Thyroid gland (tissue), 4 donors: ENCODE measurements around the gene RNASE12.

ENCODE experiments used
- POLR2A ChIP-seq, 2 donors: fragments of 450-650 bp; IDR thresholded peaks; one replicate each; pipeline ENCODE4 v1.6.1; 2017; ENCODE audit warnings: antibody characterized with exemption in 2 of 2, mild to moderate bottlenecking in 2 of 2, moderate library complexity in 1 of 2
- TF ChIP-seq, protein P1 (sequence below), 6 experiments: fragments of 200-600 bp in 3 of 6; fragments of 450-650 bp in 3 of 6; sonication (generic) in 3 of 6; IDR thresholded peaks; one replicate each; pipeline ENCODE4 v1.5.1; 2016 to 2019; ENCODE audit warnings: antibody characterized with exemption in 6 of 6, mild to moderate bottlenecking in 2 of 6, inconsistent platforms in 1 of 6, moderate library complexity in 1 of 6

GRCh38 chr14:20560961-20561360 is 30.2 kb downstream of the RNASE12 start, which contains the start of gene RNASE9:
- TF ChIP-seq, protein P1, sequence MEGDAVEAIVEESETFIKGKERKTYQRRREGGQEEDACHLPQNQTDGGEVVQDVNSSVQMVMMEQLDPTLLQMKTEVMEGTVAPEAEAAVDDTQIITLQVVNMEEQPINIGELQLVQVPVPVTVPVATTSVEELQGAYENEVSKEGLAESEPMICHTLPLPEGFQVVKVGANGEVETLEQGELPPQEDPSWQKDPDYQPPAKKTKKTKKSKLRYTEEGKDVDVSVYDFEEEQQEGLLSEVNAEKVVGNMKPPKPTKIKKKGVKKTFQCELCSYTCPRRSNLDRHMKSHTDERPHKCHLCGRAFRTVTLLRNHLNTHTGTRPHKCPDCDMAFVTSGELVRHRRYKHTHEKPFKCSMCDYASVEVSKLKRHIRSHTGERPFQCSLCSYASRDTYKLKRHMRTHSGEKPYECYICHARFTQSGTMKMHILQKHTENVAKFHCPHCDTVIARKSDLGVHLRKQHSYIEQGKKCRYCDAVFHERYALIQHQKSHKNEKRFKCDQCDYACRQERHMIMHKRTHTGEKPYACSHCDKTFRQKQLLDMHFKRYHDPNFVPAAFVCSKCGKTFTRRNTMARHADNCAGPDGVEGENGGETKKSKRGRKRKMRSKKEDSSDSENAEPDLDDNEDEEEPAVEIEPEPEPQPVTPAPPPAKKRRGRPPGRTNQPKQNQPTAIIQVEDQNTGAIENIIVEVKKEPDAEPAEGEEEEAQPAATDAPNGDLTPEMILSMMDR (IDR thresholded peaks at IDR 0.05), result no peak
- no peak for TF ChIP-seq POLR2A (IDR thresholded peaks at IDR 0.05)
